Measurements from ENCODE around the gene C9orf78. TPM values are rescaled to one million over a fixed set of nuclear protein-coding genes. Genes with fewer than 3 reads are reported as not detected.

C9orf78 gene, protein sequence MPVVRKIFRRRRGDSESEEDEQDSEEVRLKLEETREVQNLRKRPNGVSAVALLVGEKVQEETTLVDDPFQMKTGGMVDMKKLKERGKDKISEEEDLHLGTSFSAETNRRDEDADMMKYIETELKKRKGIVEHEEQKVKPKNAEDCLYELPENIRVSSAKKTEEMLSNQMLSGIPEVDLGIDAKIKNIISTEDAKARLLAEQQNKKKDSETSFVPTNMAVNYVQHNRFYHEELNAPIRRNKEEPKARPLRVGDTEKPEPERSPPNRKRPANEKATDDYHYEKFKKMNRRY
- total RNA-seq (2022) (27.6 and 30.0 TPM in 2 replicates), Bru-seq, nascent RNA (percentile 80 among the genes with signal in this experiment), BruChase-seq, experiment 1, labeled RNA remaining after a 6-hour chase (percentile 90 among the genes with signal in this experiment), BruChase-seq, experiment 2, labeled RNA remaining after a 2-hour chase (percentile 82 among the genes with signal in this experiment)
- long read RNA-seq, transcript C9orf78-201 (9 exons, 1,795 nt): major isoform, 125 of 148 reads
- long read RNA-seq, partial matches to known transcripts: 2 of 148 reads
- long read RNA-seq, other reads (novel, unspliced or antisense): 21 of 148 reads

DNA sequence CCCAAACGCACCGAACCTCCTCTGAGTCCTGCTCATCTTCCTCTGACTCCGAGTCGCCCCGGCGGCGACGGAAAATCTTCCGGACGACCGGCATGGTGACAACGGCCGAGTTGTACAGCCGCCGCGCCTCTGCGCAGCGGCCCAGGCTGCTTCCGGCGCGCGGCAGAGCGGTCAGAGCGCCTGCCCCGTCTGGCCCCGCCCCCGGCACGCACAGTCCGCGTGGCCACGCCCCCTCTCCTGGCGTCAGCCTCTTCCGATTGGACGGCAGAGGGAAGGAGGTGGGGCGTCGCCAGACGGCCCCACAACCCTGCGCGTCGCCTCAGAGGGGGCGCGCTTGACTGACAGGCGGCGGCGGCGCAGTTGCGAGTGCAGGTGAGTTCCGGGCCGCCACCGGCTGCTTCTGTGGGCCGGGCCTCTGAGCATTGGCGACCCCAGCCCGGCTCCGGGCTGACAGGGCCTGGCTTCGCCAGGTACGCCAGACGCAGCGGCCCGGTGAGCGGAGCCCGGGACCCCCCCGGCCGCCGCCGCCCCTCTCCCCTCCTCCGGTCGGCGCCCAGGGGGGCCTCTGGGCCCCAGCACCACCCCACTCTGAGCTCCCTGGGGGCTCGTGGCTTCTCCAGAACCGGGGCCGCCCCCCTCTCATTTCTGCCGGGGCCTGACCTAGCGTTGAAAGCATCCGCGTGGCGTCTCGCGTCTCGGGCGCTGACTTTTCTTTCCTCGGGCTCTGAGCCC lies at the start of gene C9orf78, which contains the start of gene USP20:
C9orf78 (minus strand) TSS at position 148 of the 732 bp plus-strand sequence; CDS start at position 94, 54 bp downstream.
USP20 (plus strand) TSS at position 331 of the 732 bp plus-strand sequence. CDS start 17,098 bp downstream, outside the sequence.
- peak within 1 kb of the TSS; percentile 98 for H3K27ac Mint-ChIP-seq (ENCODE audit: low read depth, unreplicated experiment)
- TF ChIP-seq, protein P1, sequence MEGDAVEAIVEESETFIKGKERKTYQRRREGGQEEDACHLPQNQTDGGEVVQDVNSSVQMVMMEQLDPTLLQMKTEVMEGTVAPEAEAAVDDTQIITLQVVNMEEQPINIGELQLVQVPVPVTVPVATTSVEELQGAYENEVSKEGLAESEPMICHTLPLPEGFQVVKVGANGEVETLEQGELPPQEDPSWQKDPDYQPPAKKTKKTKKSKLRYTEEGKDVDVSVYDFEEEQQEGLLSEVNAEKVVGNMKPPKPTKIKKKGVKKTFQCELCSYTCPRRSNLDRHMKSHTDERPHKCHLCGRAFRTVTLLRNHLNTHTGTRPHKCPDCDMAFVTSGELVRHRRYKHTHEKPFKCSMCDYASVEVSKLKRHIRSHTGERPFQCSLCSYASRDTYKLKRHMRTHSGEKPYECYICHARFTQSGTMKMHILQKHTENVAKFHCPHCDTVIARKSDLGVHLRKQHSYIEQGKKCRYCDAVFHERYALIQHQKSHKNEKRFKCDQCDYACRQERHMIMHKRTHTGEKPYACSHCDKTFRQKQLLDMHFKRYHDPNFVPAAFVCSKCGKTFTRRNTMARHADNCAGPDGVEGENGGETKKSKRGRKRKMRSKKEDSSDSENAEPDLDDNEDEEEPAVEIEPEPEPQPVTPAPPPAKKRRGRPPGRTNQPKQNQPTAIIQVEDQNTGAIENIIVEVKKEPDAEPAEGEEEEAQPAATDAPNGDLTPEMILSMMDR (IDR thresholded peaks at IDR 0.05; ENCODE audit: unreplicated experiment): no peak
- H3K4me3 Mint-ChIP-seq (ENCODE audit: unreplicated experiment): peak within 1 kb of the TSS; percentile 97
- peak; percentile 97 for DNase-seq (ENCODE audit: unreplicated experiment)
- peaks cover 31% of the 10 kb centered on the region for H3K36me3 Mint-ChIP-seq (ENCODE audit: insufficient read depth, unreplicated experiment)
- no peaks in the 10 kb centered on the region for H3K9me3 Mint-ChIP-seq (ENCODE audit: unreplicated experiment)
- intact Hi-C loops (cut with micrococcal nuclease): no loop called here
- CTCF ChIA-PET: no interaction called here
- no peaks in the 10 kb centered on the region for H3K27me3 Mint-ChIP-seq (ENCODE audit: insufficient read depth, unreplicated experiment)
- H3K4me1 Mint-ChIP-seq (ENCODE audit: insufficient read depth, unreplicated experiment): peaks cover 26% of the 10 kb centered on the region
- no TSS peak for BruUV-seq (replicated peaks)
- POLR2A ChIA-PET: interaction anchor here (0.7 to 4.1 kb wide), 12 partner anchors 9 to 695 kb away, joined by 3 to 32 read pairs (median 4); partner anchors contain the start of genes TOR1A and TOR1B

DNA sequence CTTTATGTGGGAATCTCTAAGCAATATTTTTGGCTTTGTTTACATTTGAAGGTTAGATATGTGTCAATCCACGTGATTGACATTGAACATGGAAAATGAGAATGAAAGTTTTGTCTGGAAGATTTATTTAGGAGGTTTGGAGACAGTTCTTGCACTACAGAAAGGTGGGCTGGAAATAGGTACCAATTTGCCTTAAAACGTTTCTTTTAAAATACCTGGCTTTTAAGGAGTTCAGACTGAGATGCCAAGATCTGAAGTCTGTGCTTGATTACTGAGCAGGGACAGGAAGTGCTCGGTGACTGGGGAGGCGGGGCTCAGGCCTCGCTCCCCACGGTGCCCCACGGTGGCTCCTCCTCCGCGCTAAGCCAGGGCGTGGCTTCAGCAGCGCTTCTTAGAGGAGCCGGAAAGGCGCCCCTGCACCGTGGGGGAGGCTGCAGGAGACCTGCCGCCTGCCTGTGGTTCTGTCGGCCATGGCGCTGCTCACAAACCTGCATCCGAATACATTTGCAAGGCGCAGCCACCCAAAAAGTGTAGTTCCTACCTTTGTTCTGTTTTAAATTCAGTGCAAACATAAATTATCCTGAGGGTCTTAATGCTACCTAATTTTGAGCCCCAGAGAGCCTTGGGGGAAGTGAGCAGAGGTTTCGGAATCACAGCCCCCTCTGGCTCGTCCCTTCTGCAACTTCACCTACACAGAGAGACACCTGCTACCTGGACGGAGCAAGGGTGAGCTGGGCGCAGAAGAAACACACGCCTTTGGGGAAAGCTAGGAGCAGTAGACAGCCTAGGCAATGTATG lies 49.3 kb upstream of the C9orf78 start:
- Mint-ChIP-seq H3K4me1 (ENCODE audit: insufficient read depth, unreplicated experiment) (peaks cover 5% of the 10 kb centered on the region), H3K36me3 (ENCODE audit: insufficient read depth, unreplicated experiment) (peaks cover 12% of the 10 kb centered on the region), H3K27ac (ENCODE audit: low read depth, unreplicated experiment) (peak overlapping the region; percentile 10), H3K27me3 (ENCODE audit: insufficient read depth, unreplicated experiment) (no peaks in the 10 kb centered on the region), H3K4me3 (ENCODE audit: unreplicated experiment) (peak overlapping the region; percentile 56), H3K9me3 (ENCODE audit: unreplicated experiment) (no peaks in the 10 kb centered on the region)
- TF ChIP-seq, protein P1 (IDR thresholded peaks at IDR 0.05; ENCODE audit: unreplicated experiment): no peak
- intact Hi-C loops (cut with micrococcal nuclease): loop anchor here (1.0 to 5.0 kb wide), 3 partner anchors 158 to 353 kb away; no protein-coding TSS in a partner anchor
- CTCF ChIA-PET: interaction anchor here (0.5 to 2.2 kb wide), 15 partner anchors 10 to 739 kb away, joined by 3 to 6 read pairs (median 3); no protein-coding TSS in a partner anchor
- POLR2A ChIA-PET: interaction anchor here (0.6 to 1.6 kb wide), 7 partner anchors 41 to 242 kb away, joined by 3 to 9 read pairs (median 3); partner anchors contain the start of gene GPR107
- no TSS peak for BruUV-seq (replicated peaks)
- peak; percentile 83 for DNase-seq (ENCODE audit: unreplicated experiment)

GRCh38 chr9:129881547-129882324 lies 46.7 kb upstream of the C9orf78 start:
- no peak overlapping the region for H3K27ac Mint-ChIP-seq (ENCODE audit: low read depth, unreplicated experiment)
- H3K36me3 Mint-ChIP-seq (ENCODE audit: insufficient read depth, unreplicated experiment): peaks cover 5% of the 10 kb centered on the region
- H3K4me3 Mint-ChIP-seq (ENCODE audit: unreplicated experiment): no peak overlapping the region
- H3K4me1 Mint-ChIP-seq (ENCODE audit: insufficient read depth, unreplicated experiment): peaks cover 5% of the 10 kb centered on the region
- DNase-seq (ENCODE audit: unreplicated experiment): no peak
- no peaks in the 10 kb centered on the region for H3K27me3 Mint-ChIP-seq (ENCODE audit: insufficient read depth, unreplicated experiment)
- intact Hi-C loops (cut with micrococcal nuclease): no loop called here
- TF ChIP-seq, protein P1 (IDR thresholded peaks at IDR 0.05; ENCODE audit: unreplicated experiment): no peak
- ChIA-PET POLR2A (no interaction called here), CTCF (interaction anchor here (0.6 to 1.1 kb wide), 2 partner anchors 182 to 226 kb away, joined by 3 to 4 read pairs; no protein-coding TSS in a partner anchor)
- BruUV-seq (replicated peaks): no TSS peak
- no peaks in the 10 kb centered on the region for H3K9me3 Mint-ChIP-seq (ENCODE audit: unreplicated experiment)

All from MCF 10A (cell line).